Testis (tissue), 3 donors: ENCODE measurements around the gene OPRL1. TPM values are rescaled to one million over a fixed set of nuclear protein-coding genes. Genes with fewer than 3 reads are reported as not detected.
"Not testable (repeated sequence)": the region's sequence is repeated elsewhere in the genome, so short reads cannot be mapped to it uniquely, and the experiment has no call there.

Experiments
- DNase-seq: peaks from one replicate; pipeline ENCODE4 v3.0.0-alpha.2; 2019
- H3K27ac ChIP-seq, 2 donors: fragments of 200-600 bp; sonication (generic); one replicate each; pipeline ENCODE4 v1.5.1; 2019
- H3K27me3 ChIP-seq: fragments of 200-600 bp; sonication (generic); one replicate; pipeline ENCODE4 v1.5.1; 2019
- H3K36me3 ChIP-seq: fragments of 200-600 bp; sonication (generic); one replicate; pipeline ENCODE4 v1.5.1; 2017; ENCODE audit warnings: low read depth; ENCODE audit errors: missing control alignments
- H3K4me1 ChIP-seq: fragments of 200-600 bp; sonication (generic); one replicate; pipeline ENCODE4 v1.5.1; 2019
- H3K4me3 ChIP-seq, 2 donors: fragments of 200-600 bp; sonication (generic); one replicate each; pipeline ENCODE4 v1.5.1; 2017 to 2019
- H3K9me3 ChIP-seq: fragments of 200-600 bp; sonication (generic); one replicate; pipeline ENCODE4 v1.5.1; 2017
- CTCF ChIP-seq, 3 experiments: fragments of 450-650 bp in 2 of 3; fragments of 200-600 bp in 1 of 3; sonication (generic) in 1 of 3; IDR thresholded peaks; one replicate each; pipeline ENCODE4 v1.5.1; 2016 to 2019; ENCODE audit warnings: antibody characterized with exemption in 3 of 3, mild to moderate bottlenecking in 2 of 3, moderate library complexity in 1 of 3
- POLR2A ChIP-seq: fragments of 450-650 bp; IDR thresholded peaks from one replicate; pipeline ENCODE4 v1.6.1; 2017; ENCODE audit warnings: antibody characterized with exemption, mild to moderate bottlenecking, moderate library complexity
- WGBS, 2 donors: methylation state at CpG; one replicate each; pipeline ENCODE4 v1.1.5; 2018; 5-methylcytosine and 5-hydroxymethylcytosine counted together
- intact Hi-C: fragments of 100-400 bp; cut with DNase I; formaldehyde crosslinking; loops from one replicate; pipeline ENCODE4 v1.15.1; 2023; ENCODE audit warnings: low total_unique reads
- polyA plus RNA-seq: library from polyadenylated mRNA; stranded (reverse); fragments of 350-450 nt; fragmentation: Illumina TruSeq; extraction: RNeasy Lipid Tissue Mini Kit (QIAGEN cat#74804); gene quantifications from one replicate; pipeline ENCODE4 v1.2.3, GENCODE V29; 2014; ENCODE audit warnings: low read depth, low replicate concordance; ENCODE audit not compliant: insufficient read depth
- total RNA-seq, 2 donors: library from RNA; depleted of rRNA; stranded (reverse); fragments of >200 nt; gene quantifications; one replicate each; pipeline ENCODE4 v1.2.3, GENCODE V29; 2016

OPRL1 gene
- total and polyA plus RNA-seq, 3 donors from 2014 or later = 6.0 to 9.4 (median 7.7) TPM

GRCh38 chr20:64086801-64087200 is 6.9 kb downstream of the OPRL1 start:
- Histone ChIP-seq H3K4me1 (peaks cover 14% of the 10 kb centered on the region), H3K27me3 (no peaks in the 10 kb centered on the region), H3K36me3 (no peaks in the 10 kb centered on the region), H3K27ac (no peak overlapping the region), H3K4me3 (no peak overlapping the region), H3K9me3 (no peaks in the 10 kb centered on the region)
- DNase-seq = no peak
- WGBS, 2 donors = 96 to 97% methylated on average over 3 to 11 of the region's 11 CpGs
- intact Hi-C loops = no loop called here
- TF ChIP-seq POLR2A = no peak
- TF ChIP-seq CTCF (IDR thresholded peaks at IDR 0.05) = no peak

GRCh38 chr20:64087226-64087825 is 7.4 kb downstream of the OPRL1 start:
- WGBS, 2 donors = 98 to 99% methylated on average over 8 to 10 of the region's 36 CpGs
- H3K27ac ChIP-seq = not testable (repeated sequence)

GRCh38 chr20:64088586-64088985 is 8.7 kb downstream of the OPRL1 start:
- H3K36me3 ChIP-seq, DNase-seq, H3K4me1 ChIP-seq, H3K9me3 ChIP-seq, H3K27me3 ChIP-seq, H3K4me3 ChIP-seq, H3K27ac ChIP-seq, intact Hi-C loops: not testable (repeated sequence)

More at GRCh38 chr20:64087226-64087825, 7.4 kb downstream of the OPRL1 start:
- H3K27me3 ChIP-seq, DNase-seq, intact Hi-C loops, H3K36me3 ChIP-seq, H3K9me3 ChIP-seq, H3K4me3 ChIP-seq: not testable (repeated sequence)
- peaks cover 11% of the 10 kb centered on the region for H3K4me1 ChIP-seq

- H3K27ac ChIP-seq = no peak overlapping the region
- no peaks in the 10 kb centered on the region for H3K36me3 ChIP-seq
- intact Hi-C loops = no loop called here
- no peak overlapping the region for H3K4me3 ChIP-seq
- DNase-seq = no peak
- H3K9me3 ChIP-seq = no peaks in the 10 kb centered on the region
- TF ChIP-seq CTCF (IDR thresholded peaks at IDR 0.05) = no peak
- TF ChIP-seq POLR2A = no peak
- 70 to 93% methylated on average over 5 to 10 of the region's 10 CpGs for WGBS, 2 donors
- no peaks in the 10 kb centered on the region for H3K27me3 ChIP-seq
- no peaks in the 10 kb centered on the region for H3K4me1 ChIP-seq
These were observed 10.3 kb downstream of the OPRL1 start for GRCh38 chr20:64090165-64090564.

GRCh38 chr20:64091340-64091739 is 11.5 kb downstream of the OPRL1 start:
- no peaks in the 10 kb centered on the region for H3K9me3 ChIP-seq
- H3K4me3 ChIP-seq = no peak overlapping the region
- 43 to 83% methylated on average over 1 to 19 of the region's 19 CpGs for whole genome bisulfite sequencing, 2 donors
- H3K4me1 ChIP-seq = no peaks in the 10 kb centered on the region
- intact Hi-C loops = no loop called here
- TF ChIP-seq POLR2A = no peak
- TF ChIP-seq CTCF (IDR thresholded peaks at IDR 0.05) = no peak
- H3K27ac ChIP-seq = no peak overlapping the region
- DNase-seq = no peak
- no peaks in the 10 kb centered on the region for H3K27me3 ChIP-seq
- H3K36me3 ChIP-seq = no peaks in the 10 kb centered on the region

GRCh38 chr20:64091770-64092169 is 11.9 kb downstream of the OPRL1 start:
- intact Hi-C loops = no loop called here
- H3K27me3 ChIP-seq = no peaks in the 10 kb centered on the region
- no peak overlapping the region for H3K27ac ChIP-seq
- no peaks in the 10 kb centered on the region for H3K4me1 ChIP-seq
- no peaks in the 10 kb centered on the region for H3K36me3 ChIP-seq
- WGBS, 2 donors = 38 to 39% methylated on average over 5 to 16 of the region's 16 CpGs
- no peak overlapping the region for H3K4me3 ChIP-seq
- DNase-seq = no peak
- H3K9me3 ChIP-seq = no peaks in the 10 kb centered on the region
- TF ChIP-seq CTCF (IDR thresholded peaks at IDR 0.05) (no peak), POLR2A (no peak)
